ENCODE results near the gene BARHL1. TPM values are rescaled to one million over a fixed set of nuclear protein-coding genes. Genes with fewer than 3 reads are reported as not detected.

Gene BARHL1
- total RNA-seq, 1 donor from 2014 or later = not detected

- no peak for FAIRE-seq
- no peak overlapping the region for H3K27ac Mint-ChIP-seq (ENCODE audit: unreplicated experiment)
Observed at GRCh38 chr9:132630116-132630515, 47.7 kb downstream of the BARHL1 start.

GRCh38 chr9:132630811-132631210, 48.4 kb downstream of the BARHL1 start:
- peaks cover 22% of the 10 kb centered on the region for H4K20me1 ChIP-seq (ENCODE audit: insufficient read depth, low read length)
- no peaks in the 10 kb centered on the region for H3K27me3 ChIP-seq (ENCODE audit: insufficient read depth, low read length)
- peak overlapping the region; percentile 49 for H3K4me2 ChIP-seq (ENCODE audit: low read length)
- Mint-ChIP-seq H3K9me3 (ENCODE audit: unreplicated experiment) (no peaks in the 10 kb centered on the region), H3K27me3 (ENCODE audit: low read depth, unreplicated experiment) (no peaks in the 10 kb centered on the region), H3K4me1 (ENCODE audit: low read depth, unreplicated experiment) (peaks cover 37% of the 10 kb centered on the region), H3K36me3 (ENCODE audit: low read depth, unreplicated experiment) (peaks cover 21% of the 10 kb centered on the region), H3K4me3 (ENCODE audit: unreplicated experiment) (no peak overlapping the region), H3K27ac (ENCODE audit: unreplicated experiment) (no peak overlapping the region)
- no peak for TF ChIP-seq EZH2 (IDR thresholded peaks at IDR 0.05; ENCODE audit: insufficient read depth, low read length)
- no peak for TF ChIP-seq CTCF (IDR thresholded peaks at IDR 0.05; ENCODE audit: insufficient read depth, low read depth, low read length)
- peaks cover 33% of the 10 kb centered on the region for H3K36me3 ChIP-seq (ENCODE audit: insufficient read depth, low read length)
- H3K9me3 ChIP-seq (ENCODE audit: insufficient read depth, low read depth, low read length) = no peaks in the 10 kb centered on the region
- H3K9ac ChIP-seq (ENCODE audit: low read length) = no peak overlapping the region
- FAIRE-seq (no peak), DNase-seq (ENCODE audit: low read depth) (no peak)
- no peak overlapping the region for H2AFZ ChIP-seq (ENCODE audit: low read depth, low read length)
- H3K4me3 ChIP-seq (ENCODE audit: insufficient read depth, low read depth, low read length) = no peak overlapping the region
- H3K79me2 ChIP-seq (ENCODE audit: insufficient read depth, low read length) = no peaks in the 10 kb centered on the region
- H3K4me1 ChIP-seq (ENCODE audit: insufficient read depth, low read length) = peaks cover 19% of the 10 kb centered on the region
- H3K27ac ChIP-seq (ENCODE audit: low read depth, low read length) = no peak overlapping the region

More at GRCh38 chr9:132630116-132630515, 47.7 kb downstream of the BARHL1 start:
- Histone ChIP-seq H3K27me3 (ENCODE audit: insufficient read depth, low read length) (no peaks in the 10 kb centered on the region), H3K9ac (ENCODE audit: low read length) (no peak overlapping the region), H3K9me3 (ENCODE audit: insufficient read depth, low read depth, low read length) (no peaks in the 10 kb centered on the region), H3K79me2 (ENCODE audit: insufficient read depth, low read length) (no peaks in the 10 kb centered on the region), H3K4me3 (ENCODE audit: insufficient read depth, low read depth, low read length) (no peak overlapping the region), H3K27ac (ENCODE audit: low read depth, low read length) (no peak overlapping the region), H2AFZ (ENCODE audit: low read depth, low read length) (no peak overlapping the region), H4K20me1 (ENCODE audit: insufficient read depth, low read length) (peaks cover 22% of the 10 kb centered on the region), H3K36me3 (ENCODE audit: insufficient read depth, low read length) (peaks cover 35% of the 10 kb centered on the region), H3K4me1 (ENCODE audit: insufficient read depth, low read length) (peaks cover 19% of the 10 kb centered on the region), H3K4me2 (ENCODE audit: low read length) (no peak overlapping the region)
- Mint-ChIP-seq H3K4me3 (ENCODE audit: unreplicated experiment) (no peak overlapping the region), H3K27me3 (ENCODE audit: low read depth, unreplicated experiment) (no peaks in the 10 kb centered on the region), H3K4me1 (ENCODE audit: low read depth, unreplicated experiment) (peaks cover 37% of the 10 kb centered on the region), H3K36me3 (ENCODE audit: low read depth, unreplicated experiment) (peaks cover 23% of the 10 kb centered on the region), H3K9me3 (ENCODE audit: unreplicated experiment) (no peaks in the 10 kb centered on the region)
- TF ChIP-seq CTCF (IDR thresholded peaks at IDR 0.05; ENCODE audit: insufficient read depth, low read depth, low read length) (no peak), EZH2 (IDR thresholded peaks at IDR 0.05; ENCODE audit: insufficient read depth, low read length) (no peak)
- no peak for DNase-seq (ENCODE audit: low read depth)

- Histone ChIP-seq H3K79me2 (ENCODE audit: insufficient read depth, low read length) (no peaks in the 10 kb centered on the region), H3K4me3 (ENCODE audit: insufficient read depth, low read depth, low read length) (no peak overlapping the region), H3K9me3 (ENCODE audit: insufficient read depth, low read depth, low read length) (no peaks in the 10 kb centered on the region), H3K9ac (ENCODE audit: low read length) (no peak overlapping the region), H3K4me1 (ENCODE audit: insufficient read depth, low read length) (peaks cover 19% of the 10 kb centered on the region), H3K27ac (ENCODE audit: low read depth, low read length) (peak overlapping the region; percentile 38), H2AFZ (ENCODE audit: low read depth, low read length) (no peak overlapping the region), H3K36me3 (ENCODE audit: insufficient read depth, low read length) (peaks cover 33% of the 10 kb centered on the region), H3K27me3 (ENCODE audit: insufficient read depth, low read length) (no peaks in the 10 kb centered on the region), H3K4me2 (ENCODE audit: low read length) (peak overlapping the region; percentile 49), H4K20me1 (ENCODE audit: insufficient read depth, low read length) (peaks cover 22% of the 10 kb centered on the region)
- Mint-ChIP-seq H3K36me3 (ENCODE audit: low read depth, unreplicated experiment) (peaks cover 21% of the 10 kb centered on the region), H3K27me3 (ENCODE audit: low read depth, unreplicated experiment) (no peaks in the 10 kb centered on the region), H3K4me1 (ENCODE audit: low read depth, unreplicated experiment) (peaks cover 36% of the 10 kb centered on the region), H3K9me3 (ENCODE audit: unreplicated experiment) (no peaks in the 10 kb centered on the region), H3K4me3 (ENCODE audit: unreplicated experiment) (peak overlapping the region; percentile 58), H3K27ac (ENCODE audit: unreplicated experiment) (peak overlapping the region; percentile 85)
- TF ChIP-seq CTCF (IDR thresholded peaks at IDR 0.05; ENCODE audit: insufficient read depth, low read depth, low read length) (peak; percentile 11), EZH2 (IDR thresholded peaks at IDR 0.05; ENCODE audit: insufficient read depth, low read length) (no peak)
- DNase-seq (ENCODE audit: low read depth) (peak; percentile 77), FAIRE-seq (no peak)
Observed at GRCh38 chr9:132631280-132631679, 48.9 kb downstream of the BARHL1 start.

All from astrocyte (in vitro differentiated cells and primary cell).